Measurements from ENCODE around the gene SLC39A8. TPM values are rescaled to one million over a fixed set of nuclear protein-coding genes. Genes with fewer than 3 reads are reported as not detected.

Gene SLC39A8
- polyA plus RNA-seq, 1 of the 3 experiments (the other 2 are of a cell fraction), result 1.5 TPM

DNA sequence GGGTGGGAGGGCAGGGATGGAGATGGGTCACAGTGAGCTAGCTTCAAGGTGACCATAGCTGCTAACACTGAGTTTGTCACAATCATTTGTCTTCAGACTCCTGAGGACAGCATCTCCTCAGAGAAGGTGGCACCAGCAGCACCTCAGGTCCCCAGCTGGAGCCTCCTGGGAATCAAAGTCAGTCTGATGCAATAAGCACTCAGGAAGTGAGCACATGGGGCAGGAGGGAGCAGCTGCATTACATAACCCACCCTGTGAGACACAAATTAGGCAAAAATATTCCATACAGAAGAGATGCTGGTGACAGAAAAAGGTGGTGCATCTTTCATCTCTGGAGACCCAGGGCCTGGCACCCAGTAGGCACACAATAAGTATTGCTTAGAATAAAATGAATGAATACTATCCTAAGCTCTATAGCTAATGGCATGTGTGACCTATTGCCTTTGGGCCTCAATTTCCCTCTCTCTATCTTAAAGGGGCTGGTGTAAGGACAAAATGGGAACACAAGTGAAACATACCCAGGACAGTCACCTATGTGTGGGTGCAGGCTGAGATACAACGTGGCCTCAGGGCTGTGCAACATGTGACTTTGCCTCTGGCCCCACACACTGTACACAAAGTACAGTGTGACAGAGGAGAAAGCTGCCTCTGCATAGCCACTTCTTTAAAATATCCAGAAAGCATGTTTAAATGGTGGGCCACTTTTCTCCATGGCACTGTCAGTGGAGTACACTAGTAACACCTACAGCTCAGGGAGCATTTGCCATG lies 37.1 kb downstream of the SLC39A8 start (continued):
- TF ChIP-seq CTCF (IDR thresholded peaks at IDR 0.05), result no peak
- TF ChIP-seq CHD2 (IDR thresholded peaks at IDR 0.05; ENCODE audit: low read length, partially characterized antibody), result no peak
- TF ChIP-seq PBX3 (IDR thresholded peaks at IDR 0.05), result no peak
- TF ChIP-seq MXI1 (IDR thresholded peaks at IDR 0.05; ENCODE audit: low read depth, low read length), result no peak

GRCh38 chr4:102305666-102306065 lies 39.6 kb downstream of the SLC39A8 start:
- no peaks in the 10 kb centered on the region for H3F3A ChIP-seq (replicated peaks; ENCODE audit: insufficient read depth)
- no peak overlapping the region for H3K4me3 ChIP-seq (ENCODE audit: low read depth in 2 of 2, low read length in 1 of 2)
- no peak overlapping the region for H3K27ac ChIP-seq (ENCODE audit: low read depth in 2 of 2, low read length in 1 of 2)
- H3K36me3 ChIP-seq (replicated peaks in 1 of 2; ENCODE audit: control insufficient read depth in 1 of 2, insufficient read depth in 2 of 2, low read length in 1 of 2), result no peaks in the 10 kb centered on the region
- no peak overlapping the region for H2AFZ ChIP-seq (ENCODE audit: low read depth)
- 95% methylated on average over 1 of the region's 1 CpG for WGBS (ENCODE audit: low lambda C conversion rate)
- H3K9me2 ChIP-seq, result no peaks in the 10 kb centered on the region
- DNase-seq, result no peak
- no peaks in the 10 kb centered on the region for H3K79me2 ChIP-seq (ENCODE audit: insufficient read depth)
- H3K9me3 ChIP-seq, result no peaks in the 10 kb centered on the region
- POLR2A ChIA-PET, result no interaction called here
- H3K9ac ChIP-seq, result no peak overlapping the region
- CTCF ChIA-PET, result no interaction called here
- no peak for TF ChIP-seq NRF1 (IDR thresholded peaks at IDR 0.05; ENCODE audit: low read depth, low read length)
- no peak for TF ChIP-seq MAX (IDR thresholded peaks at IDR 0.05; ENCODE audit: low read depth)
- TF ChIP-seq POLR2AphosphoS5 (IDR thresholded peaks at IDR 0.05; ENCODE audit: low read depth, low read length), result no peak
- no peak for TF ChIP-seq RAD21 (IDR thresholded peaks at IDR 0.05; ENCODE audit: low read length)
- TF ChIP-seq TCF12 (IDR thresholded peaks at IDR 0.05), result no peak
- no peak for TF ChIP-seq NFIC (IDR thresholded peaks at IDR 0.05; ENCODE audit: borderline replicate concordance)
- TF ChIP-seq CTCF (IDR thresholded peaks at IDR 0.05), result no peak
- no peak for TF ChIP-seq RFX5 (IDR thresholded peaks at IDR 0.05; ENCODE audit: low read length)
- TF ChIP-seq FOSL2 (IDR thresholded peaks at IDR 0.05; ENCODE audit: borderline replicate concordance, low read depth), result no peak
- TF ChIP-seq, protein P1, sequence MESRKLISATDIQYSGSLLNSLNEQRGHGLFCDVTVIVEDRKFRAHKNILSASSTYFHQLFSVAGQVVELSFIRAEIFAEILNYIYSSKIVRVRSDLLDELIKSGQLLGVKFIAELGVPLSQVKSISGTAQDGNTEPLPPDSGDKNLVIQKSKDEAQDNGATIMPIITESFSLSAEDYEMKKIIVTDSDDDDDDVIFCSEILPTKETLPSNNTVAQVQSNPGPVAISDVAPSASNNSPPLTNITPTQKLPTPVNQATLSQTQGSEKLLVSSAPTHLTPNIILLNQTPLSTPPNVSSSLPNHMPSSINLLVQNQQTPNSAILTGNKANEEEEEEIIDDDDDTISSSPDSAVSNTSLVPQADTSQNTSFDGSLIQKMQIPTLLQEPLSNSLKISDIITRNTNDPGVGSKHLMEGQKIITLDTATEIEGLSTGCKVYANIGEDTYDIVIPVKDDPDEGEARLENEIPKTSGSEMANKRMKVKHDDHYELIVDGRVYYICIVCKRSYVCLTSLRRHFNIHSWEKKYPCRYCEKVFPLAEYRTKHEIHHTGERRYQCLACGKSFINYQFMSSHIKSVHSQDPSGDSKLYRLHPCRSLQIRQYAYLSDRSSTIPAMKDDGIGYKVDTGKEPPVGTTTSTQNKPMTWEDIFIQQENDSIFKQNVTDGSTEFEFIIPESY (IDR thresholded peaks at IDR 0.05; ENCODE audit: borderline replicate concordance, low read depth), result no peak
- no peaks in the 10 kb centered on the region for H4K20me1 ChIP-seq (ENCODE audit: insufficient read depth)
- H3K4me1 ChIP-seq (ENCODE audit: control insufficient read depth in 1 of 2, insufficient read depth in 2 of 2, low read depth in 1 of 2, low read length in 1 of 2), result no peaks in the 10 kb centered on the region
- H3K27me3 ChIP-seq (ENCODE audit: insufficient read depth), result no peaks in the 10 kb centered on the region
- H3K4me2 ChIP-seq, result no peak overlapping the region
